ENCODE data around the gene MTMR3.

DNA sequence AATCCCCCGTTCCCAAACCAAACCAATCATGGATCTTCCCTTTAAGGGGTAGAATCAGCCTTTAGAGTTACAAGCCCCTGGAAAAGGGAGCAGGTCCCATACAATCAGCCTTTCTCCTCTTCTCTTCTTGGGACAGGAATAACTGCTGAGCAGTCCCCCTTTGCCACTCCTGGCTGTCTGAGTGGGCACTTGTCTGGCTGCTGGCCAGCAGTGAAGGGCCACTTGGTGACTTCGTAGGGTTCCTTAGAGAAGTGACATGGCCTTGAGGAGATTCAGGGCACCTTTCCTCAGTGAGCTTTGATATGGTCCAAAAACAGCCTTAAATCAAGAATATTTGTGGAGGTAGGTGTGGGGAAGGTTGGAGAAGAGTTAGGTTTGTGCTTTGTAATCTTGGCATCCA is 143.8 kb downstream of the MTMR3 start:
- TF ChIP-seq, protein P1, sequence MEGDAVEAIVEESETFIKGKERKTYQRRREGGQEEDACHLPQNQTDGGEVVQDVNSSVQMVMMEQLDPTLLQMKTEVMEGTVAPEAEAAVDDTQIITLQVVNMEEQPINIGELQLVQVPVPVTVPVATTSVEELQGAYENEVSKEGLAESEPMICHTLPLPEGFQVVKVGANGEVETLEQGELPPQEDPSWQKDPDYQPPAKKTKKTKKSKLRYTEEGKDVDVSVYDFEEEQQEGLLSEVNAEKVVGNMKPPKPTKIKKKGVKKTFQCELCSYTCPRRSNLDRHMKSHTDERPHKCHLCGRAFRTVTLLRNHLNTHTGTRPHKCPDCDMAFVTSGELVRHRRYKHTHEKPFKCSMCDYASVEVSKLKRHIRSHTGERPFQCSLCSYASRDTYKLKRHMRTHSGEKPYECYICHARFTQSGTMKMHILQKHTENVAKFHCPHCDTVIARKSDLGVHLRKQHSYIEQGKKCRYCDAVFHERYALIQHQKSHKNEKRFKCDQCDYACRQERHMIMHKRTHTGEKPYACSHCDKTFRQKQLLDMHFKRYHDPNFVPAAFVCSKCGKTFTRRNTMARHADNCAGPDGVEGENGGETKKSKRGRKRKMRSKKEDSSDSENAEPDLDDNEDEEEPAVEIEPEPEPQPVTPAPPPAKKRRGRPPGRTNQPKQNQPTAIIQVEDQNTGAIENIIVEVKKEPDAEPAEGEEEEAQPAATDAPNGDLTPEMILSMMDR (IDR thresholded peaks at IDR 0.05 in 4 of 5, conservative IDR thresholded peaks at IDR 0.05 in 1 of 5), result no peak
- no peak for TF ChIP-seq POLR2A (IDR thresholded peaks at IDR 0.05)

Measured in gastrocnemius medialis (tissue), 4 donors.